HG02885 (cell line): ENCODE measurements around the gene CARMIL1.
"Not testable (repeated sequence)": the region's sequence is repeated elsewhere in the genome, so short reads cannot be mapped to it uniquely, and the experiment has no call there.

ENCODE experiments used
- ATAC-seq: cut with Tn5 transposase; IDR thresholded peaks from one replicate; pipeline ENCODE4 v1.9.1; 2021; ENCODE audit warnings: mild to moderate bottlenecking; ENCODE audit not compliant: unreplicated experiment, poor library complexity

Gene CARMIL1

GRCh38 chr6:25428758-25429317 lies 149.7 kb downstream of the CARMIL1 start:
- ATAC-seq, result no peak

- no peak for ATAC-seq
These were observed 152.3 kb downstream of the CARMIL1 start for GRCh38 chr6:25431306-25431974.

- ATAC-seq, result no peak
These were observed 152.8 kb downstream of the CARMIL1 start for GRCh38 chr6:25431975-25432307.

GRCh38 chr6:25434921-25435320 lies 155.7 kb downstream of the CARMIL1 start:
- ATAC-seq, result no peak

- no peak for ATAC-seq
These were observed 156.3 kb downstream of the CARMIL1 start for GRCh38 chr6:25435416-25435985.

- ATAC-seq, result no peak
These were observed 157.6 kb downstream of the CARMIL1 start for GRCh38 chr6:25436760-25437159.

GRCh38 chr6:25439368-25439767 lies 160.2 kb downstream of the CARMIL1 start:
- no peak for ATAC-seq

GRCh38 chr6:25441663-25442270 lies 162.6 kb downstream of the CARMIL1 start:
- ATAC-seq, result no peak

- no peak for ATAC-seq
These were observed 163.7 kb downstream of the CARMIL1 start for GRCh38 chr6:25442898-25443297.

- ATAC-seq, result not testable (repeated sequence)
These were observed 165.3 kb downstream of the CARMIL1 start for GRCh38 chr6:25444521-25444920.

GRCh38 chr6:25446830-25447569 lies 167.8 kb downstream of the CARMIL1 start:
- ATAC-seq, result no peak

- no peak for ATAC-seq
These were observed 168.4 kb downstream of the CARMIL1 start for GRCh38 chr6:25447570-25447929.

- no peak for ATAC-seq
These were observed 169.9 kb downstream of the CARMIL1 start for GRCh38 chr6:25448965-25449538.

- ATAC-seq, result no peak
These were observed 170.6 kb downstream of the CARMIL1 start for GRCh38 chr6:25449774-25450173.

GRCh38 chr6:25450469-25451198 lies 171.5 kb downstream of the CARMIL1 start:
- no peak for ATAC-seq

- no peak for ATAC-seq
These were observed 172.9 kb downstream of the CARMIL1 start for GRCh38 chr6:25452031-25452430.

GRCh38 chr6:25453288-25453687 lies 174.1 kb downstream of the CARMIL1 start:
- no peak for ATAC-seq

- ATAC-seq, result no peak
These were observed 175.0 kb downstream of the CARMIL1 start for GRCh38 chr6:25454136-25454535.

GRCh38 chr6:25456249-25457040 lies 177.3 kb downstream of the CARMIL1 start:
- no peak for ATAC-seq
